Adrenal gland (tissue), 5 donors: ENCODE data around the gene PRDM16.

Experiments used
- CTCF ChIP-seq, 6 experiments: fragments of 450-650 bp in 4 of 6; fragments of 200-600 bp in 2 of 6; sonication (generic) in 1 of 6; IDR thresholded peaks; 1 replicate in 5 of 6; 2 replicates in 1 of 6; pipeline versions ENCODE4 v1.5.1 to v1.8.0; 2016 to 2021; ENCODE audit warnings: antibody characterized with exemption in 6 of 6, mild to moderate bottlenecking in 2 of 6, moderate library complexity in 1 of 6
- POLR2A ChIP-seq, 2 donors: fragments of 450-650 bp; IDR thresholded peaks; one replicate each; pipeline ENCODE4 v1.6.1; 2017; ENCODE audit warnings: antibody characterized with exemption in 2 of 2, mild to moderate bottlenecking in 2 of 2, moderate library complexity in 1 of 2
- donor health status: DM: no; HTN: no; CAD: no.

DNA sequence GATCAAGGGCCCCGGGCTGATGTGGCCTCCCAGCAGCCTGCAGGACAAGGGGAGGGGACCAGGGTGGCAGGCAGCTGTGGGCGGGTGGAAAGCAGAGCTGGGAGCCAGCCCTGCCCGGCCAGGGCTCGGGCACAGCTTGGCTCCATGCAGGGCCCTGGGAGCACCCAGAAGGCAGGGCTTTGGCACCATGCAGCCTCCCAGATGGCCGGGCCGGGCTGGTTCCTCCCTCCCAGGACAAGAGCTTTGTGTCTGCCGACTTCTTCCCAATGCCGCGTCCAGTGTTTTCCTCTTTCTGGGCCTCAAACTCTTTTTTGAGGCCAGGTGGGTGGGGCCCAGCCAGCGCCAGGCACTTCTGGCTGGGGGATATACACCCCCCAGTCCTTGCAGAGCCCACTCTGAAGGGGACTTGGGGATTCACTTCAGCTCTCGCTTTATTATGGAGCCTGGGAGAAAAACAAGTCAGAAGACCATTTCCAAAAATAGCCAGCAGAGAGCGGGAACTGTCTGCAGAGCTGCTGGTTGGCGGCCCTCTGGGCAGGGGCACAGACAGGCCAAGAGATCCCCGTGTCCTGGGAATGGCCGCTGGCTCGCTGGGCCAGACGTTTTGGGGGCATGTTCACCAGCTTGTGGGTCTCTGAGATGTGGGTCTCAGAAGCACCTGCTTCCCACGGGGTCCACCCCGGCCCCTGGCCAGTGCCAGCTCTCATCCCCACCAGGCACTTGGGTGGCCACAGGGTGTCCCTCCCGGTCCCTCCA lies 281.7 kb downstream of the PRDM16 start:
- TF ChIP-seq CTCF (IDR thresholded peaks at IDR 0.05) = peak in 1 of 6 experiments; percentile 16
- TF ChIP-seq POLR2A (IDR thresholded peaks at IDR 0.05) = no peak
